Stimulated activated effector memory CD8-positive, alpha-beta T cell treated with anti-CD3 and anti-CD28 coated beads, Interleukin-12 subunit alpha, Interleukin-12 subunit beta, amount 100 ng/mL, for 72 hours (primary cell): Measurements from ENCODE around the gene HES1.

Experiments
- ATAC-seq: fragments of 150-1000 bp; cut with Tn5 transposase; 2 replicates; pipeline ENCODE4 v1.10.0; 2021
- DNase-seq, 2 donors: peaks; one replicate each; pipeline ENCODE4 v3.0.0; 2021 to 2022; ENCODE audit warnings: low spot score in 2 of 2
- H3K27ac Mint-ChIP-seq: one replicate; pipeline ENCODE4 v1.8.0; 2022; ENCODE audit warnings: mild to moderate bottlenecking, mixed read lengths
- H3K36me3 Mint-ChIP-seq: one replicate; pipeline ENCODE4 v1.8.0; 2022; ENCODE audit warnings: mild to moderate bottlenecking, mixed read lengths
- H3K4me1 Mint-ChIP-seq: one replicate; pipeline ENCODE4 v1.8.0; 2022; ENCODE audit warnings: mixed read lengths
- H3K4me3 Mint-ChIP-seq: one replicate; pipeline ENCODE4 v1.8.0; 2022; ENCODE audit warnings: mild to moderate bottlenecking, mixed read lengths
- H3K9me3 Mint-ChIP-seq: one replicate; pipeline ENCODE4 v1.8.0; 2022; ENCODE audit warnings: mixed read lengths

The HES1 gene

GRCh38 chr3:194098081-194098842 lies 37.7 kb upstream of the HES1 start:
- no peak overlapping the region for H3K27ac Mint-ChIP-seq
- H3K4me1 Mint-ChIP-seq: peaks cover 6% of the 10 kb centered on the region
- H3K9me3 Mint-ChIP-seq: no peaks in the 10 kb centered on the region
- no peaks in the 10 kb centered on the region for H3K36me3 Mint-ChIP-seq
- no peak overlapping the region for H3K4me3 Mint-ChIP-seq
- DNase-seq: no peak
- ATAC-seq: no peak

GRCh38 chr3:194098843-194099183 lies 37.1 kb upstream of the HES1 start:
- H3K27ac Mint-ChIP-seq: no peak overlapping the region
- H3K4me3 Mint-ChIP-seq: no peak overlapping the region
- peaks cover 6% of the 10 kb centered on the region for H3K4me1 Mint-ChIP-seq
- H3K9me3 Mint-ChIP-seq: no peaks in the 10 kb centered on the region
- no peak for ATAC-seq
- H3K36me3 Mint-ChIP-seq: no peaks in the 10 kb centered on the region
- no peak for DNase-seq

- ATAC-seq: no peak
- DNase-seq: no peak
- Mint-ChIP-seq H3K4me1 (peaks cover 6% of the 10 kb centered on the region), H3K4me3 (no peak overlapping the region), H3K36me3 (no peaks in the 10 kb centered on the region), H3K9me3 (no peaks in the 10 kb centered on the region), H3K27ac (no peak overlapping the region)
Measured at GRCh38 chr3:194099215-194099614, 36.7 kb upstream of the HES1 start.

- Mint-ChIP-seq H3K4me1 (peaks cover 6% of the 10 kb centered on the region), H3K4me3 (no peak overlapping the region), H3K9me3 (no peaks in the 10 kb centered on the region), H3K36me3 (no peaks in the 10 kb centered on the region), H3K27ac (no peak overlapping the region)
- DNase-seq (no peak), ATAC-seq (no peak)
Measured at GRCh38 chr3:194100856-194101390, 35.0 kb upstream of the HES1 start.

GRCh38 chr3:194101592-194102432 lies 34.1 kb upstream of the HES1 start:
- H3K9me3 Mint-ChIP-seq: no peaks in the 10 kb centered on the region
- H3K4me3 Mint-ChIP-seq: no peak overlapping the region
- peaks cover 6% of the 10 kb centered on the region for H3K4me1 Mint-ChIP-seq
- no peaks in the 10 kb centered on the region for H3K36me3 Mint-ChIP-seq
- DNase-seq (no peak), ATAC-seq (no peak)
- no peak overlapping the region for H3K27ac Mint-ChIP-seq

- ATAC-seq: no peak
- Mint-ChIP-seq H3K27ac (no peak overlapping the region), H3K9me3 (no peaks in the 10 kb centered on the region), H3K4me3 (no peak overlapping the region), H3K4me1 (peaks cover 6% of the 10 kb centered on the region), H3K36me3 (no peaks in the 10 kb centered on the region)
- no peak for DNase-seq
Measured at GRCh38 chr3:194102436-194102835, 33.5 kb upstream of the HES1 start.

GRCh38 chr3:194103505-194103904 lies 32.4 kb upstream of the HES1 start:
- DNase-seq: no peak

GRCh38 chr3:194103983-194104751 lies 31.8 kb upstream of the HES1 start:
- ATAC-seq (peak; percentile 60), DNase-seq (no peak)
- H3K27ac Mint-ChIP-seq: no peak overlapping the region
- no peak overlapping the region for H3K4me3 Mint-ChIP-seq
- no peaks in the 10 kb centered on the region for H3K36me3 Mint-ChIP-seq
- H3K9me3 Mint-ChIP-seq: no peaks in the 10 kb centered on the region
- no peaks in the 10 kb centered on the region for H3K4me1 Mint-ChIP-seq

More at GRCh38 chr3:194103505-194103904, 32.4 kb upstream of the HES1 start:
- Mint-ChIP-seq H3K4me3 (no peak overlapping the region), H3K27ac (no peak overlapping the region), H3K9me3 (no peaks in the 10 kb centered on the region), H3K36me3 (no peaks in the 10 kb centered on the region), H3K4me1 (peaks cover 2% of the 10 kb centered on the region)
- ATAC-seq: peak; percentile 51

GRCh38 chr3:194105292-194105691 lies 30.7 kb upstream of the HES1 start:
- DNase-seq: no peak
- H3K27ac Mint-ChIP-seq: no peak overlapping the region
- H3K4me1 Mint-ChIP-seq: no peaks in the 10 kb centered on the region
- H3K4me3 Mint-ChIP-seq: no peak overlapping the region
- no peaks in the 10 kb centered on the region for H3K9me3 Mint-ChIP-seq
- ATAC-seq: no peak
- H3K36me3 Mint-ChIP-seq: no peaks in the 10 kb centered on the region

- no peak overlapping the region for H3K4me3 Mint-ChIP-seq
- DNase-seq (no peak), ATAC-seq (peak; percentile 41)
- H3K4me1 Mint-ChIP-seq: no peaks in the 10 kb centered on the region
- no peaks in the 10 kb centered on the region for H3K36me3 Mint-ChIP-seq
- H3K27ac Mint-ChIP-seq: no peak overlapping the region
- H3K9me3 Mint-ChIP-seq: no peaks in the 10 kb centered on the region
Measured at GRCh38 chr3:194107107-194107506, 28.8 kb upstream of the HES1 start.

- Mint-ChIP-seq H3K36me3 (no peaks in the 10 kb centered on the region), H3K27ac (no peak overlapping the region), H3K4me1 (no peaks in the 10 kb centered on the region), H3K9me3 (no peaks in the 10 kb centered on the region), H3K4me3 (no peak overlapping the region)
- no peak for DNase-seq
- no peak for ATAC-seq
Measured at GRCh38 chr3:194109192-194109863, 26.6 kb upstream of the HES1 start.

GRCh38 chr3:194110483-194110882 lies 25.5 kb upstream of the HES1 start:
- Mint-ChIP-seq H3K9me3 (no peaks in the 10 kb centered on the region), H3K36me3 (no peaks in the 10 kb centered on the region), H3K27ac (no peak overlapping the region), H3K4me3 (no peak overlapping the region), H3K4me1 (no peaks in the 10 kb centered on the region)
- DNase-seq (no peak), ATAC-seq (no peak)

GRCh38 chr3:194111336-194111735 lies 24.6 kb upstream of the HES1 start:
- Mint-ChIP-seq H3K27ac (no peak overlapping the region), H3K4me3 (no peak overlapping the region), H3K36me3 (no peaks in the 10 kb centered on the region), H3K9me3 (no peaks in the 10 kb centered on the region), H3K4me1 (no peaks in the 10 kb centered on the region)
- ATAC-seq: no peak
- no peak for DNase-seq

GRCh38 chr3:194112120-194113106 lies 23.5 kb upstream of the HES1 start:
- no peaks in the 10 kb centered on the region for H3K36me3 Mint-ChIP-seq
- no peaks in the 10 kb centered on the region for H3K4me1 Mint-ChIP-seq
- ATAC-seq (no peak), DNase-seq (no peak)
- H3K9me3 Mint-ChIP-seq: no peaks in the 10 kb centered on the region
- no peak overlapping the region for H3K4me3 Mint-ChIP-seq
- no peak overlapping the region for H3K27ac Mint-ChIP-seq
